ENCODE results near the gene COP1. TPM values are rescaled to one million over a fixed set of nuclear protein-coding genes. Genes with fewer than 3 reads are reported as not detected.
A peak's percentile ranks its signal among the peaks of the same experiment; 100 is the strongest.

The COP1 gene
- total RNA-seq, 5 donors from 2014 or later (not counting 1 experiment from before 2014, with no cell fraction given): 38.7 to 49.0 (median 42.4) TPM

DNA sequence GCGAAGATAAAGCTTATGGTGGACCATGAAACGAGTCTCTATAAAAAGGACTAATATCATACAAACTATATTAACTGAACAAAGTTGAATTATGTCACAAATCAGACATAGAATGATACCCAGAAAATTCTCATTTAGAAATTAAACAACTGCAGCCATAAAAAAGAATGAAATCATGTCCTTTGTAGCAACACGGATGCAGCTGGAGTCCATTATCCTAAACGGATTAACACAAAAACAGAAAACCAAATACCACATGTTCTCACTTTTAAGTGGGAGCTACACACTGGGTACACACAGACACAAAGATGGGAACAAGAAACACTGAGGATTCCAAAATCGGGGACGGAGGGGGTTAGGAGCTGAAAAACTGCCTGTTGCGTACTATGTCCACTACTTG, 11.5 kb downstream of the COP1 start:
- H3K4me3 ChIP-seq (ENCODE audit: control insufficient read depth in 1 of 2, extremely low read depth in 1 of 2, low read length in 1 of 2): no peak overlapping the region
- no peaks in the 10 kb centered on the region for H3K27me3 Mint-ChIP-seq
- H3K27ac Mint-ChIP-seq: no peak overlapping the region
- H3K36me3 ChIP-seq (ENCODE audit: control insufficient read depth in 2 of 2, extremely low read depth in 1 of 2, insufficient read depth in 1 of 2, low read length in 1 of 2): no peaks in the 10 kb centered on the region
- peaks cover 0 to 5% (median 3%) of the 10 kb centered on the region in 3 donors for H3K9me3 Mint-ChIP-seq
- H3K4me3 Mint-ChIP-seq: peak overlapping the region in 1 of 3 donors; percentile 61
- peaks cover 0 to 13% of the 10 kb centered on the region in 2 experiments for H3K4me1 ChIP-seq (ENCODE audit: control insufficient read depth in 1 of 2, extremely low read depth in 1 of 2, insufficient read depth in 2 of 2, low read length in 2 of 2)
- H3K4me1 Mint-ChIP-seq: peaks cover 84 to 94% (median 86%) of the 10 kb centered on the region in 3 donors
- DNase-seq: no peak
- H3K27me3 ChIP-seq (replicated peaks in 1 of 2; ENCODE audit: control insufficient read depth in 2 of 2, extremely low read depth in 1 of 2, insufficient read depth in 2 of 2, low read length in 1 of 2): no peaks in the 10 kb centered on the region
- no CpG with 5 or more reads among the region's 7 CpGs for WGBS (ENCODE audit: insufficient coverage)
- H3K27ac ChIP-seq (ENCODE audit: low read length): no peak overlapping the region
- ATAC-seq (replicated peaks in 1 of 4): no peak
- peaks cover 29% of the 10 kb centered on the region for H3K36me3 Mint-ChIP-seq
- ChIA-PET CTCF (no interaction called here), POLR2A (interaction anchor here in 1 of 2 donors (1.0 kb wide), 1 partner anchor 10 kb away, joined by 4 read pairs; no protein-coding TSS in a partner anchor)
- H3K9me3 ChIP-seq: no peaks in the 10 kb centered on the region

GRCh38 chr1:176193663-176194062, 13.4 kb downstream of the COP1 start:
- H3K4me3 Mint-ChIP-seq: no peak overlapping the region

GRCh38 chr1:176193023-176193422, 14.1 kb downstream of the COP1 start:
- ATAC-seq (replicated peaks in 1 of 4) (no peak), DNase-seq (no peak)
- H3K36me3 Mint-ChIP-seq: peaks cover 32% of the 10 kb centered on the region
- ChIA-PET CTCF (no interaction called here), POLR2A (interaction anchor here in 1 of 2 donors (0.9 kb wide), 1 partner anchor 15 kb away, joined by 4 read pairs; no protein-coding TSS in a partner anchor)
- Histone ChIP-seq H3K36me3 (ENCODE audit: control insufficient read depth in 2 of 2, extremely low read depth in 1 of 2, insufficient read depth in 1 of 2, low read length in 1 of 2) (no peaks in the 10 kb centered on the region), H3K4me1 (ENCODE audit: control insufficient read depth in 1 of 2, extremely low read depth in 1 of 2, insufficient read depth in 2 of 2, low read length in 2 of 2) (peaks cover 0 to 13% of the 10 kb centered on the region in 2 experiments), H3K27me3 (replicated peaks in 1 of 2; ENCODE audit: control insufficient read depth in 2 of 2, extremely low read depth in 1 of 2, insufficient read depth in 2 of 2, low read length in 1 of 2) (no peaks in the 10 kb centered on the region), H3K9me3 (peaks cover 3% of the 10 kb centered on the region), H3K27ac (ENCODE audit: low read length) (no peak overlapping the region), H3K4me3 (ENCODE audit: control insufficient read depth in 1 of 2, extremely low read depth in 1 of 2, low read length in 1 of 2) (no peak overlapping the region)
- H3K4me1 Mint-ChIP-seq: peaks cover 87 to 88% (median 87%) of the 10 kb centered on the region in 3 donors
- no peaks in the 10 kb centered on the region for H3K27me3 Mint-ChIP-seq
- H3K27ac Mint-ChIP-seq: no peak overlapping the region
- WGBS (ENCODE audit: insufficient coverage): no CpG with 5 or more reads among the region's 1 CpG
- no peak overlapping the region for H3K4me3 Mint-ChIP-seq
- peaks cover 0 to 5% (median 3%) of the 10 kb centered on the region in 3 donors for H3K9me3 Mint-ChIP-seq

More at GRCh38 chr1:176193663-176194062, 13.4 kb downstream of the COP1 start:
- Mint-ChIP-seq H3K27ac (no peak overlapping the region), H3K36me3 (peaks cover 31% of the 10 kb centered on the region), H3K9me3 (peaks cover 0 to 5% (median 3%) of the 10 kb centered on the region in 3 donors), H3K27me3 (no peaks in the 10 kb centered on the region), H3K4me1 (peaks cover 86 to 88% (median 87%) of the 10 kb centered on the region in 3 donors)
- Histone ChIP-seq H3K4me3 (ENCODE audit: control insufficient read depth in 1 of 2, extremely low read depth in 1 of 2, low read length in 1 of 2) (no peak overlapping the region), H3K27me3 (replicated peaks in 1 of 2; ENCODE audit: control insufficient read depth in 2 of 2, extremely low read depth in 1 of 2, insufficient read depth in 2 of 2, low read length in 1 of 2) (no peaks in the 10 kb centered on the region), H3K4me1 (ENCODE audit: control insufficient read depth in 1 of 2, extremely low read depth in 1 of 2, insufficient read depth in 2 of 2, low read length in 2 of 2) (peaks cover 0 to 13% of the 10 kb centered on the region in 2 experiments), H3K9me3 (peaks cover 3% of the 10 kb centered on the region), H3K36me3 (ENCODE audit: control insufficient read depth in 2 of 2, extremely low read depth in 1 of 2, insufficient read depth in 1 of 2, low read length in 1 of 2) (no peaks in the 10 kb centered on the region), H3K27ac (ENCODE audit: low read length) (no peak overlapping the region)
- POLR2A ChIA-PET: no interaction called here
- DNase-seq (no peak), ATAC-seq (replicated peaks in 1 of 4) (no peak)
- CTCF ChIA-PET: no interaction called here
- WGBS (ENCODE audit: insufficient coverage): no CpG with 5 or more reads among the region's 3 CpGs

DNA sequence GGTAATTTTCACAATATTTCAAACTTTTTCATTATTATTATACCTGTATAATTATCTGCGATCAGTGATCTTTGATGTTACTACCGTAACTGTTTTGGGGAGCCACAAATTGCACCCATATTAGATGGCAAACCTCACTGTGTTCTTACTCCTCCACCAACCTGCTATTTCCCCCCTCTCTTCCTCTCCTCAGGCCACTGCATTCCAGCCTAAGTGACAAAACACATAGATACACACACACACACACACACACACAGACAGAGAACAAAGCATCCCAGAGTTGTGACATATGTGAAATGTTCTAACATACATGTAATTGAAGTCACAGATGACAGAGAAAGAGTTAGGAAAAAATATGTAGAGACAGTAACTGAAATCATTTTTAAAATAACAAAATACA, 18.5 kb downstream of the COP1 start:
- peaks cover 0 to 2% (median 2%) of the 10 kb centered on the region in 3 donors for H3K9me3 Mint-ChIP-seq
- no peak overlapping the region for H3K27ac Mint-ChIP-seq
- peaks cover 0 to 2% of the 10 kb centered on the region in 2 experiments for H3K4me1 ChIP-seq (ENCODE audit: control insufficient read depth in 1 of 2, extremely low read depth in 1 of 2, insufficient read depth in 2 of 2, low read length in 2 of 2)
- H3K27ac ChIP-seq (ENCODE audit: low read length): no peak overlapping the region
- H3K4me3 ChIP-seq (ENCODE audit: control insufficient read depth in 1 of 2, extremely low read depth in 1 of 2, low read length in 1 of 2): no peak overlapping the region
- peaks cover 77 to 79% (median 77%) of the 10 kb centered on the region in 3 donors for H3K4me1 Mint-ChIP-seq
- WGBS (ENCODE audit: insufficient coverage): 80% methylated on average over 1 of the region's 2 CpGs
- peak overlapping the region in 1 of 3 donors; percentile 18 for H3K4me3 Mint-ChIP-seq
- CTCF ChIA-PET: no interaction called here
- peaks cover 0 to 1% of the 10 kb centered on the region in 2 donors for H3K36me3 ChIP-seq (ENCODE audit: control insufficient read depth in 2 of 2, extremely low read depth in 1 of 2, insufficient read depth in 1 of 2, low read length in 1 of 2)
- DNase-seq (no peak), ATAC-seq (replicated peaks in 1 of 4) (no peak)
- H3K27me3 Mint-ChIP-seq: no peaks in the 10 kb centered on the region
- H3K36me3 Mint-ChIP-seq: peaks cover 24% of the 10 kb centered on the region
- H3K27me3 ChIP-seq (replicated peaks in 1 of 2; ENCODE audit: control insufficient read depth in 2 of 2, extremely low read depth in 1 of 2, insufficient read depth in 2 of 2, low read length in 1 of 2): no peaks in the 10 kb centered on the region
- peaks cover 3% of the 10 kb centered on the region for H3K9me3 ChIP-seq
- POLR2A ChIA-PET: no interaction called here

GRCh38 chr1:176187001-176187400, 20.1 kb downstream of the COP1 start:
- H3K4me3 ChIP-seq (ENCODE audit: control insufficient read depth in 1 of 2, extremely low read depth in 1 of 2, low read length in 1 of 2): no peak overlapping the region
- peaks cover 0 to 6% of the 10 kb centered on the region in 2 donors for H3K36me3 ChIP-seq (ENCODE audit: control insufficient read depth in 2 of 2, extremely low read depth in 1 of 2, insufficient read depth in 1 of 2, low read length in 1 of 2)
- Mint-ChIP-seq H3K27ac (peak overlapping the region in 1 of 2 donors; percentile 0), H3K4me3 (no peak overlapping the region), H3K4me1 (peaks cover 66 to 76% (median 68%) of the 10 kb centered on the region in 3 donors), H3K27me3 (no peaks in the 10 kb centered on the region), H3K9me3 (no peaks in the 10 kb centered on the region), H3K36me3 (peaks cover 20% of the 10 kb centered on the region)
- ATAC-seq (replicated peaks in 1 of 4) (no peak), DNase-seq (no peak)
- POLR2A ChIA-PET: interaction anchor here (0.6 to 1.2 kb wide), 2 partner anchors 21 to 175 kb away, joined by 3 to 4 read pairs; no protein-coding TSS in a partner anchor
- peaks cover 0 to 2% of the 10 kb centered on the region in 2 experiments for H3K4me1 ChIP-seq (ENCODE audit: control insufficient read depth in 1 of 2, extremely low read depth in 1 of 2, insufficient read depth in 2 of 2, low read length in 2 of 2)
- no peak overlapping the region for H3K27ac ChIP-seq (ENCODE audit: low read length)
- H3K9me3 ChIP-seq: peaks cover 3% of the 10 kb centered on the region
- CTCF ChIA-PET: no interaction called here
- 86% methylated on average over 2 of the region's 3 CpGs for WGBS (ENCODE audit: insufficient coverage)
- H3K27me3 ChIP-seq (replicated peaks in 1 of 2; ENCODE audit: control insufficient read depth in 2 of 2, extremely low read depth in 1 of 2, insufficient read depth in 2 of 2, low read length in 1 of 2): no peaks in the 10 kb centered on the region

DNA sequence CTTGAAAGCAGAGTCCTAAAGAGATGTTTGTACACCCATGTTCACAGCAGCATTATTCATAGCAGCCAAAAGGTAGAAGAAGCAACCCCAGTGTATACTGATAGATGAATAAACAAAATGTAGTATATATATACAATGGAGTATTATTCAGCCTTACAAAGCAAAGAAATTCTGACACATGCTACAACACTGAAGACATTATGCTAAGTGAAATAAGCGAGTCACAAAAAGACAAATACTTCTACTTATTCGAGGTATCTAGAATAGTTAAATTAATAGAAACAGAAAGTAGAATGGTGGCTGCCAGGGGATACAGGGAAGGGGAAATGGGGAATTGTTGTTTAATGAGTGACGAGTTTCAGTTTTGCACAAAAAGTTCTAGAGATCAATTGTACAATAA, 23.5 kb downstream of the COP1 start:
- Mint-ChIP-seq H3K4me3 (no peak overlapping the region), H3K36me3 (peaks cover 21% of the 10 kb centered on the region), H3K9me3 (no peaks in the 10 kb centered on the region), H3K27me3 (no peaks in the 10 kb centered on the region), H3K27ac (peak overlapping the region in 1 of 2 donors; percentile 54), H3K4me1 (peaks cover 55 to 61% (median 56%) of the 10 kb centered on the region in 3 donors)
- ChIA-PET CTCF (no interaction called here), POLR2A (no interaction called here)
- H3K27me3 ChIP-seq (replicated peaks in 1 of 2; ENCODE audit: control insufficient read depth in 2 of 2, extremely low read depth in 1 of 2, insufficient read depth in 2 of 2, low read length in 1 of 2): no peaks in the 10 kb centered on the region
- ATAC-seq (replicated peaks in 1 of 4): no peak
- no peak overlapping the region for H3K4me3 ChIP-seq (ENCODE audit: control insufficient read depth in 1 of 2, extremely low read depth in 1 of 2, low read length in 1 of 2)
- H3K36me3 ChIP-seq (ENCODE audit: control insufficient read depth in 2 of 2, extremely low read depth in 1 of 2, insufficient read depth in 1 of 2, low read length in 1 of 2): peaks cover 0 to 14% of the 10 kb centered on the region in 2 donors
- no peak for DNase-seq
- peaks cover 0 to 2% of the 10 kb centered on the region in 2 experiments for H3K4me1 ChIP-seq (ENCODE audit: control insufficient read depth in 1 of 2, extremely low read depth in 1 of 2, insufficient read depth in 2 of 2, low read length in 2 of 2)
- H3K9me3 ChIP-seq: no peaks in the 10 kb centered on the region
- WGBS (ENCODE audit: insufficient coverage): no CpG with 5 or more reads among the region's 3 CpGs
- H3K27ac ChIP-seq (ENCODE audit: low read length): no peak overlapping the region
